RPMI7951 (cell line): Measurements from ENCODE around the gene DDX39A. TPM values are rescaled to one million over a fixed set of nuclear protein-coding genes. Genes with fewer than 3 reads are reported as not detected.

Source experiments
- DNase-seq: peaks from one replicate; pipeline ENCODE4 v3.0.0-alpha.2; 2012; ENCODE audit warnings: low read depth
- total RNA-seq: library from RNA; depleted of rRNA; stranded (reverse); fragments of >200 nt; shearing (Covaris generic); gene quantifications from 2 replicates; pipeline ENCODE4 v1.2.3, GENCODE V29; 2014; rRNA removed

The DDX39A gene
- total RNA-seq, 1 experiment from 2014 or later = 154 TPM

- DNase-seq = peak; percentile 76
Measured at GRCh38 chr19:14363183-14364097, 55.7 kb downstream of the DDX39A start.

- no peak for DNase-seq
Measured at GRCh38 chr19:14361824-14362223, 57.3 kb downstream of the DDX39A start.

Other genes with a start within 250 kb of the DDX39A start
- 1.1 and 1.4 TPM in 2 replicates for gene ADGRL1, start 213.2 kb downstream of the DDX39A start, total RNA-seq
- gene ADGRE5, start 37.9 kb downstream of the DDX39A start, total RNA-seq = 57.3 and 62.2 TPM in 2 replicates
- gene PKN1, start 14.0 kb upstream of the DDX39A start, total RNA-seq = 53.7 and 58.3 TPM in 2 replicates
- 0.60 TPM in 1 of 2 replicates, not detected in the other for gene PTGER1, start 56.0 kb upstream of the DDX39A start, total RNA-seq
- 47.3 and 93.1 TPM in 2 replicates for gene GIPC1, start 76.8 kb upstream of the DDX39A start, total RNA-seq
- gene DNAJB1, start 99.1 kb upstream of the DDX39A start, total RNA-seq = 94.7 and 95.9 TPM in 2 replicates
- gene TECR, start 110.3 kb upstream of the DDX39A start, total RNA-seq = 82.3 and 102 TPM in 2 replicates
- gene NDUFB7, start 152.7 kb upstream of the DDX39A start, total RNA-seq = 437 and 482 TPM in 2 replicates
- gene CLEC17A, start 163.7 kb upstream of the DDX39A start, total RNA-seq = not detected in 2 replicates